ENCODE data around the gene EXOC2.
A peak's percentile ranks its signal among the peaks of the same experiment; 100 is the strongest.
"Not testable (repeated sequence)": the region's sequence is repeated elsewhere in the genome, so short reads cannot be mapped to it uniquely, and the experiment has no call there.

Gene EXOC2

GRCh38 chr6:700490-700889, 7.6 kb upstream of the EXOC2 start:
- H3K4me1 ChIP-seq (ENCODE audit: control insufficient read depth in 2 of 2, insufficient read depth in 2 of 2, low read length in 2 of 2): no peaks in the 10 kb centered on the region

GRCh38 chr6:699319-699718, 6.4 kb upstream of the EXOC2 start:
- H3K4me3 ChIP-seq (ENCODE audit: low read length in 2 of 2): no peak overlapping the region
- no peaks in the 10 kb centered on the region for H3K4me1 ChIP-seq (ENCODE audit: control insufficient read depth in 2 of 2, insufficient read depth in 2 of 2, low read length in 2 of 2)

More at GRCh38 chr6:700490-700889, 7.6 kb upstream of the EXOC2 start:
- Histone ChIP-seq H3K36me3 (ENCODE audit: control insufficient read depth in 2 of 2, insufficient read depth in 2 of 2, low read length in 2 of 2) (no peaks in the 10 kb centered on the region), H3K9ac (ENCODE audit: low read depth in 1 of 2, low read length in 2 of 2) (no peak overlapping the region), H3K9me3 (ENCODE audit: control insufficient read depth in 2 of 2, low read length in 2 of 2) (no peaks in the 10 kb centered on the region), H3K27me3 (ENCODE audit: control insufficient read depth in 2 of 2, insufficient read depth in 2 of 2, low read length in 2 of 2) (no peaks in the 10 kb centered on the region), H3K4me3 (ENCODE audit: low read length in 2 of 2) (no peak overlapping the region), H3K27ac (ENCODE audit: low read depth in 2 of 2, low read length in 2 of 2) (no peak overlapping the region)

GRCh38 chr6:694431-695126, 1.6 kb upstream of the EXOC2 start:
- not testable (repeated sequence) for H3K27me3 ChIP-seq (ENCODE audit: control insufficient read depth in 2 of 2, insufficient read depth in 2 of 2, low read length in 2 of 2); H3K27ac ChIP-seq (ENCODE audit: low read depth in 2 of 2, low read length in 2 of 2); H3K9ac ChIP-seq (ENCODE audit: low read depth in 1 of 2, low read length in 2 of 2); H3K4me3 ChIP-seq (ENCODE audit: low read length in 2 of 2); H3K36me3 ChIP-seq (ENCODE audit: control insufficient read depth in 2 of 2, insufficient read depth in 2 of 2, low read length in 2 of 2); H3K9me3 ChIP-seq (ENCODE audit: control insufficient read depth in 2 of 2, low read length in 2 of 2)
- peaks cover 10 to 14% of the 10 kb centered on the region in 2 donors for H3K4me1 ChIP-seq (ENCODE audit: control insufficient read depth in 2 of 2, insufficient read depth in 2 of 2, low read length in 2 of 2)

More at GRCh38 chr6:699319-699718, 6.4 kb upstream of the EXOC2 start:
- H3K36me3 ChIP-seq (ENCODE audit: control insufficient read depth in 2 of 2, insufficient read depth in 2 of 2, low read length in 2 of 2): no peaks in the 10 kb centered on the region
- H3K27ac ChIP-seq (ENCODE audit: low read depth in 2 of 2, low read length in 2 of 2): no peak overlapping the region
- H3K27me3 ChIP-seq (ENCODE audit: control insufficient read depth in 2 of 2, insufficient read depth in 2 of 2, low read length in 2 of 2): no peaks in the 10 kb centered on the region
- H3K9me3 ChIP-seq (ENCODE audit: control insufficient read depth in 2 of 2, low read length in 2 of 2): no peaks in the 10 kb centered on the region
- no peak overlapping the region for H3K9ac ChIP-seq (ENCODE audit: low read depth in 1 of 2, low read length in 2 of 2)

- H3K9me3 ChIP-seq (ENCODE audit: control insufficient read depth in 2 of 2, low read length in 2 of 2): no peaks in the 10 kb centered on the region
- H3K27me3 ChIP-seq (ENCODE audit: control insufficient read depth in 2 of 2, insufficient read depth in 2 of 2, low read length in 2 of 2): no peaks in the 10 kb centered on the region
- H3K36me3 ChIP-seq (ENCODE audit: control insufficient read depth in 2 of 2, insufficient read depth in 2 of 2, low read length in 2 of 2): no peaks in the 10 kb centered on the region
- H3K9ac ChIP-seq (ENCODE audit: low read depth in 1 of 2, low read length in 2 of 2): peak overlapping the region in 1 of 2 donors; percentile 73
- H3K4me3 ChIP-seq (ENCODE audit: low read length in 2 of 2): peak overlapping the region; percentile 71 to 91
- peaks cover 10 to 14% of the 10 kb centered on the region in 2 donors for H3K4me1 ChIP-seq (ENCODE audit: control insufficient read depth in 2 of 2, insufficient read depth in 2 of 2, low read length in 2 of 2)
- no peak overlapping the region for H3K27ac ChIP-seq (ENCODE audit: low read depth in 2 of 2, low read length in 2 of 2)
Observed at GRCh38 chr6:693723-694009, 727 bp upstream of the EXOC2 start.

GRCh38 chr6:692356-692851, 535 bp downstream of the EXOC2 start:
- H3K9ac ChIP-seq (ENCODE audit: low read depth in 1 of 2, low read length in 2 of 2): peak overlapping the region; percentile 70 to 72
- H3K4me3 ChIP-seq (ENCODE audit: low read length in 2 of 2): peak overlapping the region; percentile 71 to 91
- peak overlapping the region; percentile 76 to 87 for H3K27ac ChIP-seq (ENCODE audit: low read depth in 2 of 2, low read length in 2 of 2)
- peaks cover 10 to 14% of the 10 kb centered on the region in 2 donors for H3K4me1 ChIP-seq (ENCODE audit: control insufficient read depth in 2 of 2, insufficient read depth in 2 of 2, low read length in 2 of 2)
- no peaks in the 10 kb centered on the region for H3K36me3 ChIP-seq (ENCODE audit: control insufficient read depth in 2 of 2, insufficient read depth in 2 of 2, low read length in 2 of 2)
- H3K9me3 ChIP-seq (ENCODE audit: control insufficient read depth in 2 of 2, low read length in 2 of 2): no peaks in the 10 kb centered on the region
- no peaks in the 10 kb centered on the region for H3K27me3 ChIP-seq (ENCODE audit: control insufficient read depth in 2 of 2, insufficient read depth in 2 of 2, low read length in 2 of 2)

- Histone ChIP-seq H3K9me3 (ENCODE audit: control insufficient read depth in 2 of 2, low read length in 2 of 2) (no peaks in the 10 kb centered on the region), H3K27me3 (ENCODE audit: control insufficient read depth in 2 of 2, insufficient read depth in 2 of 2, low read length in 2 of 2) (no peaks in the 10 kb centered on the region), H3K36me3 (ENCODE audit: control insufficient read depth in 2 of 2, insufficient read depth in 2 of 2, low read length in 2 of 2) (no peaks in the 10 kb centered on the region), H3K9ac (ENCODE audit: low read depth in 1 of 2, low read length in 2 of 2) (no peak overlapping the region), H3K4me3 (ENCODE audit: low read length in 2 of 2) (no peak overlapping the region), H3K4me1 (ENCODE audit: control insufficient read depth in 2 of 2, insufficient read depth in 2 of 2, low read length in 2 of 2) (peaks cover 14 to 17% of the 10 kb centered on the region in 2 donors), H3K27ac (ENCODE audit: low read depth in 2 of 2, low read length in 2 of 2) (no peak overlapping the region)
Observed at GRCh38 chr6:689223-689622, 3.7 kb downstream of the EXOC2 start.

- Histone ChIP-seq H3K27me3 (ENCODE audit: control insufficient read depth in 2 of 2, insufficient read depth in 2 of 2, low read length in 2 of 2) (no peaks in the 10 kb centered on the region), H3K9ac (ENCODE audit: low read depth in 1 of 2, low read length in 2 of 2) (no peak overlapping the region), H3K9me3 (ENCODE audit: control insufficient read depth in 2 of 2, low read length in 2 of 2) (no peaks in the 10 kb centered on the region), H3K4me3 (ENCODE audit: low read length in 2 of 2) (no peak overlapping the region), H3K27ac (ENCODE audit: low read depth in 2 of 2, low read length in 2 of 2) (no peak overlapping the region), H3K4me1 (ENCODE audit: control insufficient read depth in 2 of 2, insufficient read depth in 2 of 2, low read length in 2 of 2) (peaks cover 4 to 13% of the 10 kb centered on the region in 2 donors), H3K36me3 (ENCODE audit: control insufficient read depth in 2 of 2, insufficient read depth in 2 of 2, low read length in 2 of 2) (no peaks in the 10 kb centered on the region)
Observed at GRCh38 chr6:686497-686896, 6.4 kb downstream of the EXOC2 start.

- Histone ChIP-seq H3K9me3 (ENCODE audit: control insufficient read depth in 2 of 2, low read length in 2 of 2) (no peaks in the 10 kb centered on the region), H3K4me1 (ENCODE audit: control insufficient read depth in 2 of 2, insufficient read depth in 2 of 2, low read length in 2 of 2) (peaks cover 4 to 11% of the 10 kb centered on the region in 2 donors), H3K27me3 (ENCODE audit: control insufficient read depth in 2 of 2, insufficient read depth in 2 of 2, low read length in 2 of 2) (no peaks in the 10 kb centered on the region), H3K4me3 (ENCODE audit: low read length in 2 of 2) (no peak overlapping the region), H3K27ac (ENCODE audit: low read depth in 2 of 2, low read length in 2 of 2) (peak overlapping the region; percentile 14 to 52), H3K36me3 (ENCODE audit: control insufficient read depth in 2 of 2, insufficient read depth in 2 of 2, low read length in 2 of 2) (no peaks in the 10 kb centered on the region), H3K9ac (ENCODE audit: low read depth in 1 of 2, low read length in 2 of 2) (no peak overlapping the region)
Observed at GRCh38 chr6:684831-685636, 7.9 kb downstream of the EXOC2 start.

GRCh38 chr6:683742-684440, 9.0 kb downstream of the EXOC2 start:
- Histone ChIP-seq H3K9ac (ENCODE audit: low read depth in 1 of 2, low read length in 2 of 2) (peak overlapping the region in 1 of 2 donors; percentile 0), H3K36me3 (ENCODE audit: control insufficient read depth in 2 of 2, insufficient read depth in 2 of 2, low read length in 2 of 2) (no peaks in the 10 kb centered on the region), H3K4me3 (ENCODE audit: low read length in 2 of 2) (peak overlapping the region; percentile 23 to 38), H3K27me3 (ENCODE audit: control insufficient read depth in 2 of 2, insufficient read depth in 2 of 2, low read length in 2 of 2) (no peaks in the 10 kb centered on the region), H3K27ac (ENCODE audit: low read depth in 2 of 2, low read length in 2 of 2) (peak overlapping the region; percentile 35 to 36), H3K9me3 (ENCODE audit: control insufficient read depth in 2 of 2, low read length in 2 of 2) (no peaks in the 10 kb centered on the region), H3K4me1 (ENCODE audit: control insufficient read depth in 2 of 2, insufficient read depth in 2 of 2, low read length in 2 of 2) (peaks cover 4 to 11% of the 10 kb centered on the region in 2 donors)
